ENCODE data around the gene NDUFB7.

DNA sequence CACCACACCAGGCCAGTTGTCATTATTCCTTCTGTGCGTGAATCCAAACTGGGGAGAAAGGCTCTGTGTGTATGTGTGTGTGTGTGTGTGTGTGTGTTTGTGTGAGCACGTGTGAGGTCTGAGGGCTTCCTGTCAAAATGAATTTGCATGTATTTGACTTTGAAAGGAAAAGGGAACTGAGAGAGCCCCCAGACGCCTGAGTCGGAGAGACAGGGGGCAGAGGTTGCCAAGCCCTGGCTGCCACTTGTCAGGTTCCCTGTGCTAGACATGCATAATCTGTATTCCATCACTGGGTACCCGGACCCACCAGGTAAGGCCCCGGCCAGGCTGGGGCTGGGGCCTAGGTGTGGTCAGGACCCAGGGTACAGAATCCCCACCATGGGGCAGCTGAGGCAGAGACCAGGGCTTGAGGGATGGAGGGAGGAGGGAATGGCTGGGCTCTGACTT lies 11.1 kb upstream of the NDUFB7 start, which contains the start of gene CLEC17A:
- TF ChIP-seq ZNF549 (tag by site-specific recombination; IDR thresholded peaks at IDR 0.05), result no peak
- TF ChIP-seq, protein P1, sequence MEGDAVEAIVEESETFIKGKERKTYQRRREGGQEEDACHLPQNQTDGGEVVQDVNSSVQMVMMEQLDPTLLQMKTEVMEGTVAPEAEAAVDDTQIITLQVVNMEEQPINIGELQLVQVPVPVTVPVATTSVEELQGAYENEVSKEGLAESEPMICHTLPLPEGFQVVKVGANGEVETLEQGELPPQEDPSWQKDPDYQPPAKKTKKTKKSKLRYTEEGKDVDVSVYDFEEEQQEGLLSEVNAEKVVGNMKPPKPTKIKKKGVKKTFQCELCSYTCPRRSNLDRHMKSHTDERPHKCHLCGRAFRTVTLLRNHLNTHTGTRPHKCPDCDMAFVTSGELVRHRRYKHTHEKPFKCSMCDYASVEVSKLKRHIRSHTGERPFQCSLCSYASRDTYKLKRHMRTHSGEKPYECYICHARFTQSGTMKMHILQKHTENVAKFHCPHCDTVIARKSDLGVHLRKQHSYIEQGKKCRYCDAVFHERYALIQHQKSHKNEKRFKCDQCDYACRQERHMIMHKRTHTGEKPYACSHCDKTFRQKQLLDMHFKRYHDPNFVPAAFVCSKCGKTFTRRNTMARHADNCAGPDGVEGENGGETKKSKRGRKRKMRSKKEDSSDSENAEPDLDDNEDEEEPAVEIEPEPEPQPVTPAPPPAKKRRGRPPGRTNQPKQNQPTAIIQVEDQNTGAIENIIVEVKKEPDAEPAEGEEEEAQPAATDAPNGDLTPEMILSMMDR (tag by site-specific recombination; IDR thresholded peaks at IDR 0.05), result no peak
- TF ChIP-seq ZNF792 (tag by site-specific recombination; IDR thresholded peaks at IDR 0.05), result no peak
- TF ChIP-seq, protein P2, sequence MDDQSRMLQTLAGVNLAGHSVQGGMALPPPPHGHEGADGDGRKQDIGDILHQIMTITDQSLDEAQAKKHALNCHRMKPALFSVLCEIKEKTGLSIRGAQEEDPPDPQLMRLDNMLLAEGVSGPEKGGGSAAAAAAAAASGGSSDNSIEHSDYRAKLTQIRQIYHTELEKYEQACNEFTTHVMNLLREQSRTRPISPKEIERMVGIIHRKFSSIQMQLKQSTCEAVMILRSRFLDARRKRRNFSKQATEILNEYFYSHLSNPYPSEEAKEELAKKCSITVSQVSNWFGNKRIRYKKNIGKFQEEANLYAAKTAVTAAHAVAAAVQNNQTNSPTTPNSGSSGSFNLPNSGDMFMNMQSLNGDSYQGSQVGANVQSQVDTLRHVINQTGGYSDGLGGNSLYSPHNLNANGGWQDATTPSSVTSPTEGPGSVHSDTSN (CRISPR knock-in tag; IDR thresholded peaks at IDR 0.05), result no peak
- no peak for TF ChIP-seq ZNF837 (tag by site-specific recombination; IDR thresholded peaks at IDR 0.05)
- TF ChIP-seq, protein P3, sequence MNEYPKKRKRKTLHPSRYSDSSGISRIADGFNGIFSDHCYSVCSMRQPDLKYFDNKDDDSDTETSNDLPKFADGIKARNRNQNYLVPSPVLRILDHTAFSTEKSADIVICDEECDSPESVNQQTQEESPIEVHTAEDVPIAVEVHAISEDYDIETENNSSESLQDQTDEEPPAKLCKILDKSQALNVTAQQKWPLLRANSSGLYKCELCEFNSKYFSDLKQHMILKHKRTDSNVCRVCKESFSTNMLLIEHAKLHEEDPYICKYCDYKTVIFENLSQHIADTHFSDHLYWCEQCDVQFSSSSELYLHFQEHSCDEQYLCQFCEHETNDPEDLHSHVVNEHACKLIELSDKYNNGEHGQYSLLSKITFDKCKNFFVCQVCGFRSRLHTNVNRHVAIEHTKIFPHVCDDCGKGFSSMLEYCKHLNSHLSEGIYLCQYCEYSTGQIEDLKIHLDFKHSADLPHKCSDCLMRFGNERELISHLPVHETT (tag by site-specific recombination; IDR thresholded peaks at IDR 0.05), result no peak
- TF ChIP-seq ZNF121 (tag by site-specific recombination; IDR thresholded peaks at IDR 0.05), result no peak
- no peak for TF ChIP-seq MYNN (tag by site-specific recombination; IDR thresholded peaks at IDR 0.05; ENCODE audit: borderline replicate concordance)
- TF ChIP-seq, protein P4, sequence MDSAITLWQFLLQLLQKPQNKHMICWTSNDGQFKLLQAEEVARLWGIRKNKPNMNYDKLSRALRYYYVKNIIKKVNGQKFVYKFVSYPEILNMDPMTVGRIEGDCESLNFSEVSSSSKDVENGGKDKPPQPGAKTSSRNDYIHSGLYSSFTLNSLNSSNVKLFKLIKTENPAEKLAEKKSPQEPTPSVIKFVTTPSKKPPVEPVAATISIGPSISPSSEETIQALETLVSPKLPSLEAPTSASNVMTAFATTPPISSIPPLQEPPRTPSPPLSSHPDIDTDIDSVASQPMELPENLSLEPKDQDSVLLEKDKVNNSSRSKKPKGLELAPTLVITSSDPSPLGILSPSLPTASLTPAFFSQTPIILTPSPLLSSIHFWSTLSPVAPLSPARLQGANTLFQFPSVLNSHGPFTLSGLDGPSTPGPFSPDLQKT (IDR thresholded peaks at IDR 0.05; ENCODE audit: borderline replicate concordance, low read depth, low read length), result no peak
- no peak for TF ChIP-seq ZBTB7A (tag by site-specific recombination; IDR thresholded peaks at IDR 0.05; ENCODE audit: low read depth)

Measured in HEK293 (cell line).